Colonic mucosa (tissue), 4 donors: ENCODE results near the gene ZFAND3. TPM values are rescaled to one million over a fixed set of nuclear protein-coding genes. Genes with fewer than 3 reads are reported as not detected.

Experiments
- DNase-seq: peaks from one replicate; pipeline ENCODE4 v3.0.0-alpha.2; 2020
- H3K27ac ChIP-seq: fragments of 200-600 bp; one replicate; pipeline ENCODE4 v1.8.0; 2021
- H3K27me3 ChIP-seq: fragments of 200-600 bp; one replicate; pipeline ENCODE4 v1.8.0; 2021
- H3K36me3 ChIP-seq: fragments of 200-600 bp; one replicate; pipeline ENCODE4 v1.8.0; 2021
- H3K4me1 ChIP-seq: fragments of 200-600 bp; one replicate; pipeline ENCODE4 v1.8.0; 2021; ENCODE audit warnings: mild to moderate bottlenecking
- H3K4me3 ChIP-seq: fragments of 200-600 bp; one replicate; pipeline ENCODE4 v1.8.0; 2021
- H3K9ac ChIP-seq, 2 donors: one replicate each; pipeline ENCODE4 v1.7.0; 2013; ENCODE audit warnings: control low read depth in 2 of 2, low read depth in 2 of 2, low read length in 2 of 2
- H3K9me3 ChIP-seq: fragments of 200-600 bp; one replicate; pipeline ENCODE4 v1.8.0; 2021
- intact Hi-C: fragments of 100-400 bp; cut with DNase I; formaldehyde crosslinking; loops from one replicate; pipeline ENCODE4 v1.14.1; 2022
- total RNA-seq, 2 donors: library from RNA; stranded (reverse); fragmentation: NEBNext Ultra II Directional in 1 of 2; extraction: Animal tissue kit (Norgen Biotek cat#: 25700) in 1 of 2; gene quantifications; one replicate each; pipeline ENCODE4 v1.2.1, GENCODE V29; 2021
- TF ChIP-seq, protein P1 (sequence below): fragments of 200-600 bp; IDR thresholded peaks from one replicate; pipeline ENCODE4 v1.8.0; 2022; ENCODE audit warnings: antibody characterized with exemption, mild to moderate bottlenecking
- donor health status: healthy.
- donor health status: DM: no; HTN: no; CAD: no.
- donor health status: DM: no; HTN: no; CAD: no.

Gene ZFAND3
- total RNA-seq, 2 donors from 2014 or later: 42.0 to 96.8 TPM

DNA sequence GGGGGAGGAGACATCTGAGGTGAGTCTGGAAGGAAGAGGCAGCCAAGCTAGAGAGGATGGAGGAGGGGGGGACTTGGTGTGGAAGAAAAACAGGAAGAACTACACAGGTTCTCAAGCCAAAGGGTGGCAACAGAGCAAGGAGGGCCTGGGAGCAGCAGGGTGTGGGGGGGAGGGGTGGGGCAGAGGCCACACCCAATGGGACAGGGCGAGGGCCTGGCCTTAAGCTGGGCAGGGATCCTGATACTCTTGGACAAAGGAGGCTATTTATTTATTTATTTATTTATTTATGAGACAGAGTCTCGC lies 359.0 kb downstream of the ZFAND3 start:
- no peaks in the 10 kb centered on the region for H3K36me3 ChIP-seq
- peaks cover 3% of the 10 kb centered on the region for H3K4me1 ChIP-seq
- intact Hi-C loops: no loop called here
- DNase-seq: no peak
- TF ChIP-seq, protein P1, sequence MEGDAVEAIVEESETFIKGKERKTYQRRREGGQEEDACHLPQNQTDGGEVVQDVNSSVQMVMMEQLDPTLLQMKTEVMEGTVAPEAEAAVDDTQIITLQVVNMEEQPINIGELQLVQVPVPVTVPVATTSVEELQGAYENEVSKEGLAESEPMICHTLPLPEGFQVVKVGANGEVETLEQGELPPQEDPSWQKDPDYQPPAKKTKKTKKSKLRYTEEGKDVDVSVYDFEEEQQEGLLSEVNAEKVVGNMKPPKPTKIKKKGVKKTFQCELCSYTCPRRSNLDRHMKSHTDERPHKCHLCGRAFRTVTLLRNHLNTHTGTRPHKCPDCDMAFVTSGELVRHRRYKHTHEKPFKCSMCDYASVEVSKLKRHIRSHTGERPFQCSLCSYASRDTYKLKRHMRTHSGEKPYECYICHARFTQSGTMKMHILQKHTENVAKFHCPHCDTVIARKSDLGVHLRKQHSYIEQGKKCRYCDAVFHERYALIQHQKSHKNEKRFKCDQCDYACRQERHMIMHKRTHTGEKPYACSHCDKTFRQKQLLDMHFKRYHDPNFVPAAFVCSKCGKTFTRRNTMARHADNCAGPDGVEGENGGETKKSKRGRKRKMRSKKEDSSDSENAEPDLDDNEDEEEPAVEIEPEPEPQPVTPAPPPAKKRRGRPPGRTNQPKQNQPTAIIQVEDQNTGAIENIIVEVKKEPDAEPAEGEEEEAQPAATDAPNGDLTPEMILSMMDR: no peak
- H3K9ac ChIP-seq: no peak overlapping the region
- H3K27me3 ChIP-seq: no peaks in the 10 kb centered on the region
- no peak overlapping the region for H3K27ac ChIP-seq
- no peak overlapping the region for H3K4me3 ChIP-seq
- no peaks in the 10 kb centered on the region for H3K9me3 ChIP-seq

GRCh38 chr6:38179300-38179699 lies 359.8 kb downstream of the ZFAND3 start:
- no peaks in the 10 kb centered on the region for H3K9me3 ChIP-seq
- no peak overlapping the region for H3K4me3 ChIP-seq
- TF ChIP-seq, protein P1: no peak
- intact Hi-C loops: no loop called here
- H3K9ac ChIP-seq: no peak overlapping the region
- peaks cover 3% of the 10 kb centered on the region for H3K4me1 ChIP-seq
- H3K36me3 ChIP-seq: no peaks in the 10 kb centered on the region
- no peak for DNase-seq
- no peak overlapping the region for H3K27ac ChIP-seq
- H3K27me3 ChIP-seq: no peaks in the 10 kb centered on the region

- H3K4me3 ChIP-seq: no peak overlapping the region
- H3K27ac ChIP-seq: no peak overlapping the region
- no peaks in the 10 kb centered on the region for H3K9me3 ChIP-seq
- no peak for DNase-seq
- TF ChIP-seq, protein P1: no peak
- H3K4me1 ChIP-seq: peaks cover 3% of the 10 kb centered on the region
- H3K27me3 ChIP-seq: no peaks in the 10 kb centered on the region
- no peak overlapping the region for H3K9ac ChIP-seq
- no peaks in the 10 kb centered on the region for H3K36me3 ChIP-seq
- intact Hi-C loops: no loop called here
Observed at GRCh38 chr6:38179794-38180430, 360.4 kb downstream of the ZFAND3 start.

DNA sequence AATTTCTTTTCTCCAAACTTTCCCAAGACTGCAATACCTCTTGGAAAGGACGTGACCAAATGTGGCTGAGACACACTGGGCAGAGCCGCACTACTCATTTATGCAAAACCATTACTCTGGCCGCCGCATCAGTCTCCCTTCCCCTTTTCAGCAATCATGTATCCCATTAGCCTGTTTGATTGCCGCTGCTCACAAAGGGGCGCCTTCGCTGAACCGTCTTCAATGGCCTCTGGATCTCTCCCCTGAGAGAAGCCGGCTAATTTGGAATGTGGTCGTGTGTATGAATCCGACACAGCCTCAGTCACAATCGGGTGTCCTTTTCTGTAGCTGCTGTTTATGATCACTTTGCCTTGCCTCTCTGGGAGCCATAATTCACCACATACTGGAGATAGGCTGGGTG lies 361.1 kb downstream of the ZFAND3 start:
- TF ChIP-seq, protein P1: no peak
- H3K4me1 ChIP-seq: peaks cover 3% of the 10 kb centered on the region
- intact Hi-C loops: no loop called here
- H3K9me3 ChIP-seq: no peaks in the 10 kb centered on the region
- no peak overlapping the region for H3K27ac ChIP-seq
- no peak overlapping the region for H3K4me3 ChIP-seq
- H3K9ac ChIP-seq: no peak overlapping the region
- H3K27me3 ChIP-seq: no peaks in the 10 kb centered on the region
- no peak for DNase-seq
- H3K36me3 ChIP-seq: no peaks in the 10 kb centered on the region

- no peak for DNase-seq
- intact Hi-C loops: no loop called here
- TF ChIP-seq, protein P1: no peak
- Histone ChIP-seq H3K9ac (no peak overlapping the region), H3K4me3 (no peak overlapping the region), H3K4me1 (no peaks in the 10 kb centered on the region), H3K9me3 (no peaks in the 10 kb centered on the region), H3K27me3 (no peaks in the 10 kb centered on the region), H3K36me3 (no peaks in the 10 kb centered on the region), H3K27ac (no peak overlapping the region)
Observed at GRCh38 chr6:38182426-38182825, 362.9 kb downstream of the ZFAND3 start.
